ENCODE results near the gene ZNF584.

The ZNF584 gene

DNA sequence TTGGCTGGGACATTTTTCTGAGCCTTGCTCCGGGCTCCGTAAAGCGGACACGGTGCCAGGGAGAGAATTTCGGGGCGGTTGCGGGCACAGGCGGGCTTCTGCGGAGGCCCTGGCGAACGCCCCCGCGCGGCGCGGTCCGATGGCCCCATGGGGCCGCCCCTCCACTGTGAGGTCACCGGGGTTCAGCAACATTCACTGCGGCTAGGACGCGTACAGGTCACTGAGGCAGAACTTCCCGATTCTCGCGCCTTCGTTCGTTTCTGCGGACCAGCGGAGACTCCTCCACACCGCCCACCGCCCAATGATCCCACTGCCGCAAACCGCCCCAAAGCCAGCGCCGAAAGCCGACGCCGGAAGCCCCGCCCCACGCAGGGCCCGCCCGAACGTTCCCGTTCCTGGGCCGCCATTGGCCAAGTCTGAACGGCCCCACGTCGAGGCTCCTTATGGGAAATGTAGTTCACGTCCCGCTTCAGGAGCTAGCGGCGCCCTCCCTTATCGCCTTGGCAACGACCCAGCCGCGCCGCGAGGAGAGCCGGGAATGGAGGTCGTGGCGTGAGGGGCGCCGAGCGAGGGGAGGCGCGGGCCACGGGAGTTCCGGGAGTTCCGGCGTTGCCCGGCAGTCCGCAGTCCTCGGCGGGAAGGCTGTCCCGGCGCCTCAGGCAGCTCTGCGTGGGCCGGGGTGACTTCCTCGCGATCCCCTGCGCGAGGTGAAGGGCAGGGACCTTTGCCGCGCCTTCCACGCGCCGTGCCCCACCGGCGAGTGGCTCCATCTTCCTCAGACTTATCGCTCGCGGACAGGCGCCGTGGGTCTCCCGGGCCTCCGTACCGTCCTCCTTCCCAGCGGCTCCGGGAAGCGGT, at the start of gene ZNF584:
Gene ZNF584 (plus strand): TSS at position 498 of the 858 bp plus-strand sequence. CDS start 499 bp downstream, outside the sequence.
- peak within 1 kb of the TSS; percentile 92 for H3K27ac ChIP-seq
- TF ChIP-seq, protein P1, sequence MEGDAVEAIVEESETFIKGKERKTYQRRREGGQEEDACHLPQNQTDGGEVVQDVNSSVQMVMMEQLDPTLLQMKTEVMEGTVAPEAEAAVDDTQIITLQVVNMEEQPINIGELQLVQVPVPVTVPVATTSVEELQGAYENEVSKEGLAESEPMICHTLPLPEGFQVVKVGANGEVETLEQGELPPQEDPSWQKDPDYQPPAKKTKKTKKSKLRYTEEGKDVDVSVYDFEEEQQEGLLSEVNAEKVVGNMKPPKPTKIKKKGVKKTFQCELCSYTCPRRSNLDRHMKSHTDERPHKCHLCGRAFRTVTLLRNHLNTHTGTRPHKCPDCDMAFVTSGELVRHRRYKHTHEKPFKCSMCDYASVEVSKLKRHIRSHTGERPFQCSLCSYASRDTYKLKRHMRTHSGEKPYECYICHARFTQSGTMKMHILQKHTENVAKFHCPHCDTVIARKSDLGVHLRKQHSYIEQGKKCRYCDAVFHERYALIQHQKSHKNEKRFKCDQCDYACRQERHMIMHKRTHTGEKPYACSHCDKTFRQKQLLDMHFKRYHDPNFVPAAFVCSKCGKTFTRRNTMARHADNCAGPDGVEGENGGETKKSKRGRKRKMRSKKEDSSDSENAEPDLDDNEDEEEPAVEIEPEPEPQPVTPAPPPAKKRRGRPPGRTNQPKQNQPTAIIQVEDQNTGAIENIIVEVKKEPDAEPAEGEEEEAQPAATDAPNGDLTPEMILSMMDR (conservative IDR thresholded peaks at IDR 0.05): 0 out of 2 replicates have a peak, but pooled peaks have one; percentile 10

DNA sequence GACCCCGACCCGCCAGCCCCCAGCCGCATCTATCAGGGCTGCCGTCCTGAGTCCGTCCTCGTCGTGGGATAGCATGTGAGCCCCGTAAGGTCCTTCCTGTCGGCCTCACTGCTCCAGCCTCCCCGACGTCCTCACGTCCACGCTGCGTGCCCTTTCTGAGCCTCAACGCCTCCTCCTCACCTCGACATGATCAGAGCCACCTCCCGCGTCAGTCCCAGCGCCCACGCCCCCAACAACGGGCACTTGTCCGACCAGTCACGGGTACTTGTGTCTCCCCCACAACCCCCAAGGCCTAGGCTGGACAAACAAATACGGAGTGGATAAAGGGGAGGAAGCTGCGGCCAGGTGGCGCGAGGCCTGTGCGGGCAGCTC, 46.6 kb upstream of the ZNF584 start:
- TF ChIP-seq, protein P1 (conservative IDR thresholded peaks at IDR 0.05): no peak
- peak overlapping the region; percentile 99 for H3K27ac ChIP-seq

- TF ChIP-seq, protein P1 (conservative IDR thresholded peaks at IDR 0.05): no peak
- H3K27ac ChIP-seq: peak within 1 kb of the TSS; percentile 99
These were observed 46.0 kb upstream of the ZNF584 start, which contains the start of gene ZNF497 for GRCh38 chr19:58362272-58362994. ZNF497 (minus strand) TSS chr19:58362751; CDS start chr19:58357635, 5,116 bp downstream.

- TF ChIP-seq, protein P1 (conservative IDR thresholded peaks at IDR 0.05): no peak
- no peak overlapping the region for H3K27ac ChIP-seq
These were observed 44.3 kb upstream of the ZNF584 start for GRCh38 chr19:58364146-58364545.

GRCh38 chr19:58366585-58367430, 41.6 kb upstream of the ZNF584 start:
- no peak overlapping the region for H3K27ac ChIP-seq
- TF ChIP-seq, protein P1 (conservative IDR thresholded peaks at IDR 0.05): no peak

GRCh38 chr19:58367698-58368454, 40.6 kb upstream of the ZNF584 start:
- TF ChIP-seq, protein P1 (conservative IDR thresholded peaks at IDR 0.05): no peak
- no peak overlapping the region for H3K27ac ChIP-seq

Data from VCaP (cell line).